ENCODE results near the gene OTUD3. TPM values are rescaled to one million over a fixed set of nuclear protein-coding genes. Genes with fewer than 3 reads are reported as not detected.

OTUD3 gene
- total and polyA plus RNA-seq, 9 of the 15 experiments (the other 6 are each of a cell fraction or from before 2014, with no cell fraction given): 2.0 to 16.6 (median 11.0) TPM

DNA sequence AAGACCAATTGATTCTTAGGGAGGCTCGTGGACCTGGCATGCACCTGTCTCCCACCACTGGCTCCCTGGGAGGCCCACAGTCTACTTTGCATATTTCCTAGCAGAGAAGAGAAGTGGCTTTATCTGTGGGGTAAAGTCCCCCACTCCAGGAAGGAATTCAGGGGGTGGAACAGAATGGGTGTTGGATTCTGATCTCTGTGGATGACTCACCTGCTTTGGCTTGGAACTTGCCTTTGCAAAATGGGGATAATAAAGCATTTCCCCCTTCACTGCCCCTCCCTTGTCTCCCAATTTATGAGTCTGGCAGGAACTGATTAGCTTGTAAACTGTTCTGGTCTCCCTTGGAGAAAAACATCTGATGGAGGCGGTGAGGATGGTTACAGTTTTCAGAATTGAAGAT, 21.2 kb upstream of the OTUD3 start (continued):
- TF ChIP-seq SAFB2 (IDR thresholded peaks at IDR 0.05; ENCODE audit: borderline replicate concordance, low read depth, low read length, severe bottlenecking) (no peak), BMI1 (IDR thresholded peaks at IDR 0.05; ENCODE audit: low read length) (no peak), ZNF408 (CRISPR knock-in tag; IDR thresholded peaks at IDR 0.05; ENCODE audit: low read depth) (no peak), ZC3H4 (CRISPR knock-in tag; IDR thresholded peaks at IDR 0.05; ENCODE audit: borderline replicate concordance) (no peak), MYBL2 (IDR thresholded peaks at IDR 0.05; ENCODE audit: low read depth) (no peak), MYBL2 (CRISPR knock-in tag; IDR thresholded peaks at IDR 0.05; ENCODE audit: borderline replicate concordance) (no peak), EP400 (IDR thresholded peaks at IDR 0.05) (no peak), TAL1 (IDR thresholded peaks at IDR 0.05) (peak; percentile 81), ZZZ3 (IDR thresholded peaks at IDR 0.05) (no peak), ZNF146 (CRISPR knock-in tag; IDR thresholded peaks at IDR 0.05; ENCODE audit: unreplicated experiment) (no peak), TAF7 (tag; IDR thresholded peaks at IDR 0.05) (no peak), GATA2 (CRISPR knock-in tag; IDR thresholded peaks at IDR 0.05) (no peak), KAT7 (CRISPR knock-in tag; IDR thresholded peaks at IDR 0.05; ENCODE audit: borderline replicate concordance) (no peak), PRPF4 (IDR thresholded peaks at IDR 0.05; ENCODE audit: insufficient read depth, low read depth, low read length, poor library complexity, severe bottlenecking) (no peak), HNRNPLL (IDR thresholded peaks at IDR 0.05; ENCODE audit: low read depth, low read length, poor library complexity, severe bottlenecking) (no peak), HNRNPH1 (optimal IDR thresholded peaks at IDR 0.05; ENCODE audit: low read depth, low read length) (no peak), NBN (IDR thresholded peaks at IDR 0.05; ENCODE audit: low read depth) (no peak), ZNF133 (CRISPR knock-in tag; IDR thresholded peaks at IDR 0.05) (no peak)
- TF ChIP-seq, protein P1, sequence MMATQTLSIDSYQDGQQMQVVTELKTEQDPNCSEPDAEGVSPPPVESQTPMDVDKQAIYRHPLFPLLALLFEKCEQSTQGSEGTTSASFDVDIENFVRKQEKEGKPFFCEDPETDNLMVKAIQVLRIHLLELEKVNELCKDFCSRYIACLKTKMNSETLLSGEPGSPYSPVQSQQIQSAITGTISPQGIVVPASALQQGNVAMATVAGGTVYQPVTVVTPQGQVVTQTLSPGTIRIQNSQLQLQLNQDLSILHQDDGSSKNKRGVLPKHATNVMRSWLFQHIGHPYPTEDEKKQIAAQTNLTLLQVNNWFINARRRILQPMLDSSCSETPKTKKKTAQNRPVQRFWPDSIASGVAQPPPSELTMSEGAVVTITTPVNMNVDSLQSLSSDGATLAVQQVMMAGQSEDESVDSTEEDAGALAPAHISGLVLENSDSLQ (IDR thresholded peaks at IDR 0.05): no peak
- TF ChIP-seq, protein P2, sequence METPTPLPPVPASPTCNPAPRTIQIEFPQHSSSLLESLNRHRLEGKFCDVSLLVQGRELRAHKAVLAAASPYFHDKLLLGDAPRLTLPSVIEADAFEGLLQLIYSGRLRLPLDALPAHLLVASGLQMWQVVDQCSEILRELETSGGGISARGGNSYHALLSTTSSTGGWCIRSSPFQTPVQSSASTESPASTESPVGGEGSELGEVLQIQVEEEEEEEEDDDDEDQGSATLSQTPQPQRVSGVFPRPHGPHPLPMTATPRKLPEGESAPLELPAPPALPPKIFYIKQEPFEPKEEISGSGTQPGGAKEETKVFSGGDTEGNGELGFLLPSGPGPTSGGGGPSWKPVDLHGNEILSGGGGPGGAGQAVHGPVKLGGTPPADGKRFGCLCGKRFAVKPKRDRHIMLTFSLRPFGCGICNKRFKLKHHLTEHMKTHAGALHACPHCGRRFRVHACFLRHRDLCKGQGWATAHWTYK (CRISPR knock-in tag; IDR thresholded peaks at IDR 0.05): no peak
- TF ChIP-seq, protein P3, sequence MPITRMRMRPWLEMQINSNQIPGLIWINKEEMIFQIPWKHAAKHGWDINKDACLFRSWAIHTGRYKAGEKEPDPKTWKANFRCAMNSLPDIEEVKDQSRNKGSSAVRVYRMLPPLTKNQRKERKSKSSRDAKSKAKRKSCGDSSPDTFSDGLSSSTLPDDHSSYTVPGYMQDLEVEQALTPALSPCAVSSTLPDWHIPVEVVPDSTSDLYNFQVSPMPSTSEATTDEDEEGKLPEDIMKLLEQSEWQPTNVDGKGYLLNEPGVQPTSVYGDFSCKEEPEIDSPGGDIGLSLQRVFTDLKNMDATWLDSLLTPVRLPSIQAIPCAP (CRISPR knock-in tag; IDR thresholded peaks at IDR 0.05; ENCODE audit: borderline replicate concordance): no peak
- TF ChIP-seq, protein P4, sequence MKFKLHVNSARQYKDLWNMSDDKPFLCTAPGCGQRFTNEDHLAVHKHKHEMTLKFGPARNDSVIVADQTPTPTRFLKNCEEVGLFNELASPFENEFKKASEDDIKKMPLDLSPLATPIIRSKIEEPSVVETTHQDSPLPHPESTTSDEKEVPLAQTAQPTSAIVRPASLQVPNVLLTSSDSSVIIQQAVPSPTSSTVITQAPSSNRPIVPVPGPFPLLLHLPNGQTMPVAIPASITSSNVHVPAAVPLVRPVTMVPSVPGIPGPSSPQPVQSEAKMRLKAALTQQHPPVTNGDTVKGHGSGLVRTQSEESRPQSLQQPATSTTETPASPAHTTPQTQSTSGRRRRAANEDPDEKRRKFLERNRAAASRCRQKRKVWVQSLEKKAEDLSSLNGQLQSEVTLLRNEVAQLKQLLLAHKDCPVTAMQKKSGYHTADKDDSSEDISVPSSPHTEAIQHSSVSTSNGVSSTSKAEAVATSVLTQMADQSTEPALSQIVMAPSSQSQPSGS (CRISPR knock-in tag; IDR thresholded peaks at IDR 0.05): no peak
- TF ChIP-seq, protein P5, sequence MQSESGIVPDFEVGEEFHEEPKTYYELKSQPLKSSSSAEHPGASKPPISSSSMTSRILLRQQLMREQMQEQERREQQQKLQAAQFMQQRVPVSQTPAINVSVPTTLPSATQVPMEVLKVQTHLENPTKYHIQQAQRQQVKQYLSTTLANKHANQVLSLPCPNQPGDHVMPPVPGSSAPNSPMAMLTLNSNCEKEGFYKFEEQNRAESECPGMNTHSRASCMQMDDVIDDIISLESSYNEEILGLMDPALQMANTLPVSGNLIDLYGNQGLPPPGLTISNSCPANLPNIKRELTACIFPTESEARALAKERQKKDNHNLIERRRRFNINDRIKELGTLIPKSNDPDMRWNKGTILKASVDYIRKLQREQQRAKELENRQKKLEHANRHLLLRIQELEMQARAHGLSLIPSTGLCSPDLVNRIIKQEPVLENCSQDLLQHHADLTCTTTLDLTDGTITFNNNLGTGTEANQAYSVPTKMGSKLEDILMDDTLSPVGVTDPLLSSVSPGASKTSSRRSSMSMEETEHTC (IDR thresholded peaks at IDR 0.05): no peak
